NCI-H82 (cell line): ENCODE measurements around the gene SP8.
"Not testable (repeated sequence)": the region's sequence is repeated elsewhere in the genome, so short reads cannot be mapped to it uniquely, and the experiment has no call there.

Experiments
- DNase-seq: peaks from one replicate; lab custom pipeline; 2025; lab: John Stamatoyannopoulos, UW

The SP8 gene

DNA sequence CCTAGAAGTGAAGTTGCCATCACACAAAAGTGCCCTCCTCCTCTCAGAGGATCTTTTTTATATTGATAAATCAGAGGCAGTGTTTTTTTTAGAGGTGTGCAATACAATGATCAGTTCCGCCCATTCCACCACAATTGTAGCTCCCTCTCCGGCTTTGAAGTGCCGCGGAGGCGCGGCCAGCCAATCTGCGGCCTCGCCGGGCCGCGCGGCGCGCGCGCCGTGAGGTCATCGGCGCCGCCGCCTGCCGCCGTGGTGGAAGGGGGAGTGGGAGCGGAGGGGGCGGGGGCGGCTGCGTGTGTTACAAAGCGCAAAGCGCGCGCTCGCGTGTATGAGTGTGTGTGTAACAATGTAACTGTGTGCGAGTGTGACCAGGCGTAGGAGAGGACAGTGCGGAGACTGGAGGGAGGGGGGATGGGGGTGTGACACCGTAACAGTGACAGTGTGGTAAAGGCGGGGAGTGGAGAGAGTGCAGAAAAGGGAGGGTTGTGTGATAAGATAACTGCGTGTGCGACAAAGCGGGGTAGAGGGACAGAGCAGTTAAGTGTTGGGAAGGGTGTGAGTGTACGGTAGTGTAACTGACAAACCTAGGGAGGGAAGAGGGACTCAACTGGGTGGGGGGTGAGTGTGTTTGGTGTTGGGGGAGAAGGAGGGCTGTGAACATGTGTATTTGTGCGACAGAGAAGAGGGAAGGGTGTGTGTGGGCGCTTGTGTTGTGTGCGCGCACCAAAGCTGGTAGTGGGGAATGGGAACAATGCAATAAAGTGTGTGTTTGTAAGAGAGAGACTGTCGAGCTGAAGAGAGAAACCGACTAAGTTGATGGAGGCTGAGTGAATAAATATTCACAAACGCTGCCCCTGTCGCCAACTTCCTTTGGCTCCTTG is at the start of gene SP8:
Gene SP8 (minus strand): TSS at position 108 of the 881 bp plus-strand sequence. CDS start 88 bp downstream, at position 20.
- DNase-seq = peak; percentile 70

GRCh38 chr7:20836424-20836823 is 49.7 kb upstream of the SP8 start:
- DNase-seq = not testable (repeated sequence)

GRCh38 chr7:20835111-20835750 is 48.5 kb upstream of the SP8 start:
- no peak for DNase-seq

DNA sequence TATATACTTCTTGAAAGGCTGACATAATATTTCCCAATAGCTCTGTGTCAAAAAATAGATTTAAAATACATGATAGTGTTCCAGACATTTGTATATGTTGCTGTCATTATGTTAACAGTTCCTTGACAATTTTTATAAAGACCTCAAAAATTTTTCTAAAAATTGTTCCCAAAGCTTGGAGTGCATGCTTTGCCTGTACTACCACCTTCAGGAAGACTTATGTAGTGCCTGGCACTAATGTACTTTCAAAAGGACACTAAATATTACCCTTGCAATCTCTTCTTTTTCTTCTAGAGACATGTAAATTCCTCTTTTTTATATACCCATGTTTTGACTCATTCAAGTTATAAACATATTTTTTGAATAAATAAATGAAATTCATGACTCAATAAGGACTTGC is 48.0 kb upstream of the SP8 start:
- DNase-seq = no peak

DNA sequence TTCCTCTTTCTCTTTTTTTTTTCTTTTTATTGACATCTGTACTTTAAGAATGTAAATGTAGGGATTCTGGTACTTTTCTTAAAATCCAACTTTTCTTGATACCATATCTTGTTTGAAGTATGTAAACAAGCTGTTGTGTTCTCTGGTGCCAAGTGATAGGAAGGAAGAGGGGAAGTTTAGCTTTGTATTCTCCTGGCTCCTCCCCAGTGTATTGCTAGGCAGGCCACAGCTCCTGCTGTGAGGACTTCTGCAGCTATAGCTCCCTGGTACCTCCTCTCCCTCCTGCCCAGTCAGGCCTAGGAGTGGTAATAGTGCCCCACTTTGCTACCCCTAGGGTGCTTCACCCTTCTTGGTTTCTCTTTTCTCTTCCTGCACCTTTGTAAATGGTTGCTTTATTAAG is 45.3 kb upstream of the SP8 start:
- no peak for DNase-seq

GRCh38 chr7:20831451-20831850 is 44.8 kb upstream of the SP8 start:
- peak; percentile 13 for DNase-seq

DNA sequence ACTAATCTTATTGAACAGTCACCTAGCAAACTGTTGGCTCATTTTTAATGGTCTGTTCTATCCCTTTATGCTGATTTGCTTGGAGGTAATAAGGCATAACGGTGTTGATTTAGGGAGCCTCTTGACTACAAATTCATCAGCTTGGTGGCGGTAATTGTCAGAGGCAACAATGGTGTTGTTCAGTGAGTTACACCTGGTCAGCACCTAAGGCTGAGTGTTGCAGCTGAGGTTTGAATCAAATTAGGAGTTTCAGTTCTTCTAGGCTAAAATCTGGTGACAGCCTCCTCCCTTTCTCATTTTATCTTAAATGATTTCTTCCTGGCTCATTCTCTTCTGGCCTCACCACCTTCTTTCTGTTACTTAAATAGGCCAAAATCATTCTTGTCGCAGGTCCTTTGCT is 42.3 kb upstream of the SP8 start:
- DNase-seq = no peak

- no peak for DNase-seq
Measured at GRCh38 chr7:20827172-20827571, 40.5 kb upstream of the SP8 start.

DNA sequence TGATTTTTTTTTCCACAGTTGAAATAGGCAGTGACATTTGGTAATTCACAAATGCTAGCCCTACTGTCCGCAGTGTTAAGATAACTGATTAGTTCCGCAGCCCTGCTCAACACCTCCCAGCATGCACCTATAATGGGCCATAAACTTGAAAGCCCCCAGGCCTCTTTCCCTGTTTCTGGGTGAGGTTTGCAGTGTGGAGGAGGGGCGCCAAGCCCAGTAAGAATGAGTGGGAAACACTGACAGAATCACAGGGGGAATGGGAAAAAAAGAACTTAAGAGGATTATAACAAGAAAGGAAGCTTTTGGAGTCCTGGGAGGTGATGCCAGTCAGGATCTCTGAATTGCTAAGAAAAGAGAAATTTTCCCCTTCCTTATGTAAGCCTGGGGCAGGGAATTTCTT is 39.6 kb upstream of the SP8 start:
- DNase-seq = no peak

DNA sequence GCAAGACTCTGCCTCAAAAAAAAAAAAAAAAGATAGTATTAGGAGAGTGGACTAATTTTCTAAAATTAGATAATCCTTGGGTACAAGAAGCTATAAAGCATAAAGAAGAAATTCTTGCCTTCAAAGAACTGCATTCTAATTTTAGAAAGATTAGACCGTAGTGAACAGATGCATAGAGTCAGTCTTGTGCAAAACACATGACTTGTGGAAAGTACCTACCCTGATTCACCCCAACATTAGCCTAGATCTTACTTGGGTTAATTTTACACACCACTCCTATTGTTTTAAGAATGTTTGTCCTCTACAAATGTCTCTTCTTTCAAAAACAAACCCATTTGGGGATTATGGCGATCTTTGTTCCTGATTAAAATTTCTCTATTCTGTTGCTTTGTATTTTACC is 38.9 kb upstream of the SP8 start:
- DNase-seq = no peak

- DNase-seq = not testable (repeated sequence)
Measured at GRCh38 chr7:20821390-20821789, 34.7 kb upstream of the SP8 start.

DNA sequence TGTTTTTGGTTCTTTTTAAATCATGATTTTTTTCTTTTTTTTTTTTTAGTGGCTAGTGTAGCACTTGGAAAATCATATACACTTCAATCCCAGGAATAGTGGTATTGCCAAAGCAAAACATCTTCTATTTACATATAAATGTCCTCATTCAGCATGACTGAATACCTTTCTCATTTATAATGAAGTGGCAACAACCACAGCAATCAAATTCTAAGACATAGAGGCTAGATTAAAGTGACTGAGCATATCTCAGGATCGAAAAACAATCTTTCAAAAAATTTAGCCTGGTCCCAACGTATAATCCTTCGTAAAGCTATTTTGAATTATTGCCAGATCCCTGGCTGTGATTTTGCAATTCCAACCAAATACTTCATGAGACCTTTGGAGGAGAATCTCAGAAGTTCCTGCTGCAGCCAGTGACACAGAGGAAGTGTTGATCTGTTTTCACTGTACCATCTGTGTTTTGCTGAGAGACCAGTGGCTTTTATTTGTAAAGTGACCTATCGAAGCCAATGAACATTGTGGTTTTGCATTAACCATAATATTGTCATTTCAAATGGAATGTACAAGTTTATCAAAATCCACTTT is 29.8 kb upstream of the SP8 start:
- no peak for DNase-seq

DNA sequence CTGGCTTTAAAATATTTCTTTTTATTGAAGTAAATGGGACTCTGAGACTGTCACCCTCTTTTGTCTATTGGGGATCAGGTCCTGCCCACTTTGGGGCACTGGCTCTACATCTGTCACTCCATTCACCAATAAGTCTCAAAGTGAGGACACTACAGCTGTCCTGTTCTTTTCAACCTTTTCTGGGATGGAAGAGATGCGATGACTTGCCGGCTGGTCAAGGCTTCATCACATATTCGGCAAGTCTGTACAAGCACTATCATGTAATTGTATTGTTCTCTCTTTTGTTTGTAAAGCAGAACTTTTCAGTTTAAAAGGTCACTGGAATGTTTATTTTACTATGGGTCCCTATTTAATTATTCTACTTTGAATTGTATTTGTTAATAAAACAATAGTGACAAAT is 17.7 kb upstream of the SP8 start:
- DNase-seq = no peak

DNA sequence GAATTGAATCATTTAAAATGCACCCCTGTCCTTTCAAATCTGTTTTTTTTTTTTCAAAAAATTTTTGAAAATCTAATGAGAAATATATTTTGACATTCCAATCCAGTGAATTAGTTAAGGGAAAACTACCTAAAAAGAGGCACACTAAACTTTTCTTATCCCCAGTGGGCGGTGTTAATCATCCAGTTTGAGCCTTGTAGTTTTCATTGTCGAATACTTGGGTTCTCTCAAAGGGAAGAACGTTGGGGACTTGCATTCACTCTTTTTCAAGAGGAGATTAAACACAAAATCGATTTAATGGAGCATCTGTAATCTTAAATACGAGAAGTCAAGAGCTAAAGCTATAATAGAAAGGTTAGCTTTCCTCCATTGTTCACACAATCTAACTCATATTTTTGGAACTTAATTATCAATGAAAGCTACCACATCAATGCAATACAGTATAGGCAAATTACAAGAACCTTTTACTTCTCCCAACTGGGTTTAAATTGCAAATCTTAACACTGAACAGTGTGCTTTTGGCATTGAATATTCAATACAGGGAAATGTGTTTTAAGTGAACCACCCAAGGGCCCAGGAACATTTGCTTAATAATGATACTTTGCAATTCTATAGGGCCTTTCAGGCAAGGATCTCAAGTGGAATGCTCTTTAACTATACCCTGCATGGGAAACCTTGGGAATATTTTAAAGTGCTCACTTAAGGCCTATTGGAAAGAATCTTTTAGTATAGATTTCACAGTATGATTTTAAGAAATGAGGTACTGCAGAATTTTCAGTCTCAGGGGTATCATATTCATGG is 13.1 kb upstream of the SP8 start:
- no peak for DNase-seq

DNA sequence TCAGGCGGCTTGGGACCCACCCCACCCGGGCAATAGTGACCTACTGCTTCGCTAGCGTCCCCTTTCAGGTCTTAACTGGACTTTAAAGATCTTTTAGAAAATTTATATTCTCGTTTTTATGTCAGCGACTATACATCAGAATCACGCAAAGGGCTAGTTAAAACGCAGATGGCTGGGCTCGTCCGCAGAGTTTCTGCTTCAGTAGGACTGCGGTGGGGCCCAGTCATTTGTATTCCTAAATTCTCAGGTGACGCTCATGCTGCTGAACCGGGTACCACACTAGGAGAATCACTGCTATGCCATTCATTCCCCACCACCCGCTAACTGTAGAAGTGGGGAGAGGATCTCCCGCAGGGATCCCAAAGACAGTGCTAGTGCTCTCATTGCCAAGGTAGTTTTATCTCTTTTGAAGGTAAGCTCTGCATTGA is 12.0 kb upstream of the SP8 start:
- DNase-seq = no peak

DNA sequence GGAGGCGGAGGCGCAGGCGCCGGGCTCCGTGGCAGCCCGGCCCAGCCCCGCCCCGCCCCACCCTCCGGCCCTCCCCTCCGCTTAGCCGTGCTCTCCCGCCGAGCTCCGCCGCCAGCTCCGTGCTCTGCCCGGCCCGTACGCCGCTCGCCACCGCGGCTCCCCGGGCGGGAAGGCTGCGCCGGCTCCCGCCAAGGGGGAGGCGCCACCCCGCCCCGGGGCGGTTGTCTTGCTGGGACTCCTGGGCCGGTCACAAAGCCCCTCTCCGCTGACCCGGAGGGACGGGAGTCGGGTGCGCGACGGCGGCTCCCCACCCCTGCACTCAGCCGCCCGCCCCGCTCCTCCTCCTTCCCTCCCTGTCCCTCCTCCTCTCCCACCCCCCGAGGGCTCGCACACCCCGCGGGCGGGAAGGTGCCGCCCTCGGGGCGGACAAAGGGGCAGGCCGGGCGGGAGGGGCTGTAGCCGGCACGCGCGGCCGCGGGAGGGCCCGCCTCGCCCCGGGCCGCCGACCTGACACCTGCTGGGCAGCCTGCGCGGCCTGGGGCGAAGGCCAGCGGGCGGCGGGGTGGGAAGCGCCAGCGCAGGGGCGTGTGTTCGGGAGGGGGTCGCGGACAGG is 11.5 kb upstream of the SP8 start:
- peak; percentile 71 for DNase-seq

- peak; percentile 66 for DNase-seq
Measured at GRCh38 chr7:20797462-20798080, 10.9 kb upstream of the SP8 start.

DNA sequence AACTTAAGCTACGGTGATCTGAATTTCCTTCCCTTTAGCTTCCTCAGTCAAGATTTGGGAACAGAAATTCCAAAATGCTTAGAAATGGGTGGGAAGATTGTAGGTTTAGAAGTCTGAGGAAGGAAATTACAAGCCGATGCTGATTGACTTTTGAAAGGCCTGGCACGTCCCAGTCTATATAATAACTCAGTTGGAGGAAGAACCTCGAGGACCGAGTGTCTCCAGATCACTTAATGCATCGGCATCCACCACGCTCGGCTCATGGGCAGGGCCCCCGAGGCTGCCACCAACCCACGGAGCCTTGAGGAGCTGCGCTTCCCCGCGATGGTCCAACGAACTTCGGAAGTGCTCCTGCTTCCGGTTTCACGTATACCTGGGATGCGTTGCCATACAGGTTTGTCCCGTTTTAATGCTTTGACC is 10.4 kb upstream of the SP8 start:
- DNase-seq = peak; percentile 30

DNA sequence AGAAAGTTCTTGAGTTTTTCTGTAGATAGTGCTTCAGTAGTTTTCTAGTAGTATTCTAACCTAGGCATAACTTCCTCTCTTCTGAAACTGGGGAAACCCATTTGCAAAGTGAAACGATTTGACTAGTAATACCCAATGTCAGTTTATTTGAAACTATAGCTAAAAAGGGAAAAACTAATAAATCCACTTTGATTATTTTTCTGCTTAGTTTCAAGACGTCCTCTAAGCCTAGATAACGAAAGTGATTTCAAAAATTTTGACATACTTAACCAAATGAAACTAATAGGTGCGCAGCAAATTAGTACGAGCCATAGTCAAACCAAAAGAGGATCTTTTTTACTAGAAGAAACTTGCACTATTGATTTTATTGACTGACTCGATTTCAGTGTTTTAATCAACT is 9.8 kb upstream of the SP8 start:
- no peak for DNase-seq

DNA sequence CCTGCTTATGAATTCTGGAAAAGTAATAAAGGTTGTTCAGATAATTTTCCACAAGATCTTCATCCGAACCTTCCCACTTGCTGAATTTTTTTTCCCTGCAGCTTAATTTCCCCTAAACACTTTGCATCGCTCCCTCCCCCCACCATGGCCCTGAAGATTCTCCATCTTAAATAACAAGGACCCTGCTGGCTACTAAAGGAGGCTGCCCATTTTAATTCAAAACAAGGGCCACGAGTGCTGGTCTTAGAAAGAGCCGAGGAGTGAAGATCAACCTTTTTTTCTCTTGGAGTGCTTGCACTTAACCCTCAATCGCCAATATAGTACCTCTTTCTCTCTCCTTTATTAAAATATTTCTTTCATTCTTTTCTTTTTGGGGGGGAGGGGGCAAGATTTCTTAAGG is 9.2 kb upstream of the SP8 start:
- no peak for DNase-seq

- no peak for DNase-seq
Measured at GRCh38 chr7:20795361-20795760, 8.7 kb upstream of the SP8 start.
